RWPE1 (cell line): Measurements from ENCODE around the gene SYT14.

Source experiments
- CTCF ChIA-PET: fragments of 350-600 bp; sonication (Branson Sonifier 250); formaldehyde crosslinking; extraction: SDS; loops from one replicate; lab custom pipeline; 2021; lab: Yijun Ruan, JAX
- POLR2A ChIA-PET: fragments of 400-600 bp; formaldehyde crosslinking; extraction: SDS; loops from one replicate; lab custom pipeline; 2020; ENCODE audit warnings: antibody characterized with exemption; ENCODE audit not compliant: low non-redundant PET; lab: Yijun Ruan, JAX
- DNase-seq: peaks from one replicate; pipeline ENCODE4 v3.0.0; 2012; ENCODE audit warnings: low spot score
- H3K27ac ChIP-seq: fragments of 450-650 bp; 2 replicates; pipeline ENCODE4 v1.5.1; 2017
- CTCF ChIP-seq: fragments of 450-650 bp; conservative IDR thresholded peaks from 2 replicates; pipeline ENCODE4 v1.5.1; 2017; ENCODE audit warnings: low read depth, mild to moderate bottlenecking

SYT14 gene

DNA sequence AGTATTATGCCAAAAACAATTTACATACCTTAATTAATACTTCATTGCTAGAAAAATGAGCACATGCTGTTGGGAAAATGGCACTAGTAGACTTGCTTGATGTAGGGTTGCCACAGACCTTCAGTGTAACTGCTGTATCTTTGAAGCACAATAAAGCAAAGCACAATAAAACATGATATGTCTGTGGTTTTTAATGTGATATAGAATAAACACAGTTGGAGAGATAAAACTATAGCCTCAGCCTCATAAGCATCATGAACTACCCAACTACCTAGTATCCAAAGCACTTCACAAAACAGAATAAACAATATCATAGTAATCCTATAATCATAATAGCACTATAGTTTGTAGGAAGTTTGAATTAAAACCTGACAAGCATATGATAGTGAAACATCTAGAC, 143.5 kb downstream of the SYT14 start:
- ChIA-PET POLR2A (no interaction called here), CTCF (no interaction called here)
- no peak overlapping the region for H3K27ac ChIP-seq
- no peak for DNase-seq
- no peak for TF ChIP-seq CTCF

DNA sequence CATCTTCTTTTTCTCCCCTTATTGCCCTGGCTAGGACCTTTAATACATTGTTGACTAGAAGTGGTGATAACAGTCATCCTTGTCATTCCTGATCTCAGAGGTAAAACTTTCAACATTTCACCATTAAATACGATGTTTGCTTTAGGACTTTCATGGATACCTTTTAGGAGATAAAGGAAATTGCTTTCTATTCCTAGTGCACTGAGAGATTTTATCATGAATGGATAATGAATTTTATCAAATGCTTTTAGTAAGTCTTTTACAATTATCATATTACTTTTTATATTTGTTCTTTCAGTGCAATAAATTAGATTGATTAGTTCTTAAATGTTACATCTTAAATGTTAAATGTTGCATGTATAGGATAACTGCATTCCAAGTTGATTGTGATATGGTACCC, 147.3 kb downstream of the SYT14 start:
- DNase-seq: no peak
- H3K27ac ChIP-seq: no peak overlapping the region
- CTCF ChIA-PET: no interaction called here
- POLR2A ChIA-PET: no interaction called here
- no peak for TF ChIP-seq CTCF

DNA sequence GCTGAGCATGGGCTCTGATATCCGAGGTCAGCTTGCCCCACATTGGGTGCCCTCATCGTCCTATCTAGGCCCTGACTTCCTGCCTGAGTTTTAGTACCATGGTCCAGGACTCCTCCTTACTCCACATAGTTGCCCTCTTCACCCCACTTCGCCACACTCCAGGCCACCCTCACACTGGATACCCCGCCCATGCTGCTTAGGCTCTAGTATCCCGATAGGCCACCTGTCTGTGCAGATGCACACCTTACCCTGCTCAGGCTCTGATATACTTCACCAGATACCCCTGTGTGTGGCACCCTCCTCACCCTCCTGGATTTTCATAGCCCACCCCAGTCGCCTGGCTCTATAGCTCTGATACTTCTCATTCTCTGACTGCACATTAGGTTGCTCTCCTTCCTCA, 149.0 kb downstream of the SYT14 start:
- CTCF ChIA-PET: no interaction called here
- DNase-seq: no peak
- no peak overlapping the region for H3K27ac ChIP-seq
- no peak for TF ChIP-seq CTCF
- POLR2A ChIA-PET: no interaction called here

- TF ChIP-seq CTCF: no peak
- DNase-seq: no peak
- POLR2A ChIA-PET: no interaction called here
- CTCF ChIA-PET: interaction anchor here (0.6 to 0.7 kb wide), 2 partner anchors 34 to 936 kb away, joined by 3 to 6 read pairs; no protein-coding TSS in a partner anchor
- H3K27ac ChIP-seq: no peak overlapping the region
These were observed 151.8 kb downstream of the SYT14 start for GRCh38 chr1:210089855-210090254.

GRCh38 chr1:210092366-210092765, 154.3 kb downstream of the SYT14 start:
- H3K27ac ChIP-seq: no peak overlapping the region
- TF ChIP-seq CTCF: no peak
- DNase-seq: no peak
- POLR2A ChIA-PET: no interaction called here
- CTCF ChIA-PET: no interaction called here

GRCh38 chr1:210093461-210093860, 155.4 kb downstream of the SYT14 start:
- ChIA-PET CTCF (interaction anchor here (0.7 kb wide), 1 partner anchor 194 kb away, joined by 3 read pairs; no protein-coding TSS in a partner anchor), POLR2A (no interaction called here)
- H3K27ac ChIP-seq: no peak overlapping the region
- no peak for TF ChIP-seq CTCF
- no peak for DNase-seq
